ENCODE data around the gene GPR142.

Gene GPR142

GRCh38 chr17:74336307-74336706, 31.0 kb upstream of the GPR142 start:
- Histone ChIP-seq H3K9me3 (ENCODE audit: control insufficient read depth, insufficient read depth, low read length) (peaks cover 12% of the 10 kb centered on the region; the same call in 1 of the 2 replicates), H3K9ac (ENCODE audit: low read depth, low read length) (no peak overlapping the region), H3K4me1 (ENCODE audit: insufficient read depth, low read length) (peaks cover 17% of the 10 kb centered on the region; the same call in 1 of the 2 replicates), H3K36me3 (ENCODE audit: insufficient read depth, low read length) (no peaks in the 10 kb centered on the region)

GRCh38 chr17:74337834-74338500, 29.3 kb upstream of the GPR142 start:
- no peaks in the 10 kb centered on the region for H3K36me3 ChIP-seq (ENCODE audit: insufficient read depth, low read length)
- peaks cover 6% of the 10 kb centered on the region; the same call in 1 of the 2 replicates for H3K4me1 ChIP-seq (ENCODE audit: insufficient read depth, low read length)
- H3K9me3 ChIP-seq (ENCODE audit: control insufficient read depth, insufficient read depth, low read length), result peaks cover 12% of the 10 kb centered on the region; the same call in 1 of the 2 replicates
- no peak overlapping the region for H3K9ac ChIP-seq (ENCODE audit: low read depth, low read length)

GRCh38 chr17:74339537-74340195, 27.6 kb upstream of the GPR142 start:
- Histone ChIP-seq H3K9me3 (ENCODE audit: control insufficient read depth, insufficient read depth, low read length) (peaks cover 3% of the 10 kb centered on the region; the same call in 1 of the 2 replicates), H3K4me1 (ENCODE audit: insufficient read depth, low read length) (peaks cover 6% of the 10 kb centered on the region; the same call in 1 of the 2 replicates), H3K36me3 (ENCODE audit: insufficient read depth, low read length) (no peaks in the 10 kb centered on the region), H3K9ac (ENCODE audit: low read depth, low read length) (no peak overlapping the region)

GRCh38 chr17:74340470-74341023, 26.8 kb upstream of the GPR142 start:
- H3K9ac ChIP-seq (ENCODE audit: low read depth, low read length), result no peak overlapping the region
- no peaks in the 10 kb centered on the region for H3K9me3 ChIP-seq (ENCODE audit: control insufficient read depth, insufficient read depth, low read length)
- no peaks in the 10 kb centered on the region for H3K36me3 ChIP-seq (ENCODE audit: insufficient read depth, low read length)
- H3K4me1 ChIP-seq (ENCODE audit: insufficient read depth, low read length), result peaks cover 6% of the 10 kb centered on the region; the same call in 1 of the 2 replicates

GRCh38 chr17:74342224-74342623, 25.1 kb upstream of the GPR142 start:
- Histone ChIP-seq H3K9me3 (ENCODE audit: control insufficient read depth, insufficient read depth, low read length) (no peaks in the 10 kb centered on the region), H3K4me1 (ENCODE audit: insufficient read depth, low read length) (peaks cover 6% of the 10 kb centered on the region; the same call in 1 of the 2 replicates), H3K9ac (ENCODE audit: low read depth, low read length) (no peak overlapping the region), H3K36me3 (ENCODE audit: insufficient read depth, low read length) (no peaks in the 10 kb centered on the region)

- no peaks in the 10 kb centered on the region for H3K9me3 ChIP-seq (ENCODE audit: control insufficient read depth, insufficient read depth, low read length)
- H3K9ac ChIP-seq (ENCODE audit: low read depth, low read length), result no peak overlapping the region
- H3K4me1 ChIP-seq (ENCODE audit: insufficient read depth, low read length), result peaks cover 6% of the 10 kb centered on the region; the same call in 1 of the 2 replicates
These were observed 24.2 kb upstream of the GPR142 start for GRCh38 chr17:74343121-74343520.

GRCh38 chr17:74343526-74344284, 23.6 kb upstream of the GPR142 start:
- Histone ChIP-seq H3K4me1 (ENCODE audit: insufficient read depth, low read length) (peaks cover 6% of the 10 kb centered on the region; the same call in 1 of the 2 replicates), H3K36me3 (ENCODE audit: insufficient read depth, low read length) (no peaks in the 10 kb centered on the region), H3K9ac (ENCODE audit: low read depth, low read length) (no peak overlapping the region), H3K9me3 (ENCODE audit: control insufficient read depth, insufficient read depth, low read length) (no peaks in the 10 kb centered on the region)

More at GRCh38 chr17:74343121-74343520, 24.2 kb upstream of the GPR142 start:
- no peaks in the 10 kb centered on the region for H3K36me3 ChIP-seq (ENCODE audit: insufficient read depth, low read length)

- Histone ChIP-seq H3K9me3 (ENCODE audit: control insufficient read depth, insufficient read depth, low read length) (no peaks in the 10 kb centered on the region), H3K36me3 (ENCODE audit: insufficient read depth, low read length) (no peaks in the 10 kb centered on the region), H3K9ac (ENCODE audit: low read depth, low read length) (no peak overlapping the region), H3K4me1 (ENCODE audit: insufficient read depth, low read length) (peaks cover 6% of the 10 kb centered on the region; the same call in 1 of the 2 replicates)
These were observed 22.6 kb upstream of the GPR142 start for GRCh38 chr17:74344658-74345057.

GRCh38 chr17:74345433-74346241, 21.7 kb upstream of the GPR142 start:
- peaks cover 2% of the 10 kb centered on the region; the same call in 1 of the 2 replicates for H3K4me1 ChIP-seq (ENCODE audit: insufficient read depth, low read length)
- no peaks in the 10 kb centered on the region for H3K9me3 ChIP-seq (ENCODE audit: control insufficient read depth, insufficient read depth, low read length)
- H3K36me3 ChIP-seq (ENCODE audit: insufficient read depth, low read length), result no peaks in the 10 kb centered on the region
- H3K9ac ChIP-seq (ENCODE audit: low read depth, low read length), result no peak overlapping the region

GRCh38 chr17:74347646-74348045, 19.7 kb upstream of the GPR142 start:
- Histone ChIP-seq H3K9me3 (ENCODE audit: control insufficient read depth, insufficient read depth, low read length) (no peaks in the 10 kb centered on the region), H3K36me3 (ENCODE audit: insufficient read depth, low read length) (no peaks in the 10 kb centered on the region), H3K4me1 (ENCODE audit: insufficient read depth, low read length) (no peaks in the 10 kb centered on the region; the same call in 1 of the 2 replicates), H3K9ac (ENCODE audit: low read depth, low read length) (no peak overlapping the region)

- Histone ChIP-seq H3K9me3 (ENCODE audit: control insufficient read depth, insufficient read depth, low read length) (no peaks in the 10 kb centered on the region), H3K36me3 (ENCODE audit: insufficient read depth, low read length) (no peaks in the 10 kb centered on the region), H3K4me1 (ENCODE audit: insufficient read depth, low read length) (no peaks in the 10 kb centered on the region; the same call in 1 of the 2 replicates)
These were observed 18.2 kb upstream of the GPR142 start for GRCh38 chr17:74349120-74349519.

GRCh38 chr17:74350486-74350885, 16.8 kb upstream of the GPR142 start:
- Histone ChIP-seq H3K9ac (ENCODE audit: low read depth, low read length) (no peak overlapping the region), H3K36me3 (ENCODE audit: insufficient read depth, low read length) (no peaks in the 10 kb centered on the region), H3K9me3 (ENCODE audit: control insufficient read depth, insufficient read depth, low read length) (no peaks in the 10 kb centered on the region), H3K4me1 (ENCODE audit: insufficient read depth, low read length) (no peaks in the 10 kb centered on the region; the same call in 1 of the 2 replicates)

More at GRCh38 chr17:74349120-74349519, 18.2 kb upstream of the GPR142 start:
- no peak overlapping the region for H3K9ac ChIP-seq (ENCODE audit: low read depth, low read length)

GRCh38 chr17:74351552-74352210, 15.6 kb upstream of the GPR142 start:
- H3K36me3 ChIP-seq (ENCODE audit: insufficient read depth, low read length), result no peaks in the 10 kb centered on the region
- no peaks in the 10 kb centered on the region; the same call in 1 of the 2 replicates for H3K4me1 ChIP-seq (ENCODE audit: insufficient read depth, low read length)
- H3K9me3 ChIP-seq (ENCODE audit: control insufficient read depth, insufficient read depth, low read length), result no peaks in the 10 kb centered on the region
- H3K9ac ChIP-seq (ENCODE audit: low read depth, low read length), result peak overlapping the region; percentile 21; the same call in 1 of the 2 replicates
